ENCODE data around the gene CAMK2D. TPM values are rescaled to one million over a fixed set of nuclear protein-coding genes. Genes with fewer than 3 reads are reported as not detected.

CAMK2D gene
- total and polyA plus RNA-seq, 4 donors: 10.1 to 31.0 (median 25.6) TPM

DNA sequence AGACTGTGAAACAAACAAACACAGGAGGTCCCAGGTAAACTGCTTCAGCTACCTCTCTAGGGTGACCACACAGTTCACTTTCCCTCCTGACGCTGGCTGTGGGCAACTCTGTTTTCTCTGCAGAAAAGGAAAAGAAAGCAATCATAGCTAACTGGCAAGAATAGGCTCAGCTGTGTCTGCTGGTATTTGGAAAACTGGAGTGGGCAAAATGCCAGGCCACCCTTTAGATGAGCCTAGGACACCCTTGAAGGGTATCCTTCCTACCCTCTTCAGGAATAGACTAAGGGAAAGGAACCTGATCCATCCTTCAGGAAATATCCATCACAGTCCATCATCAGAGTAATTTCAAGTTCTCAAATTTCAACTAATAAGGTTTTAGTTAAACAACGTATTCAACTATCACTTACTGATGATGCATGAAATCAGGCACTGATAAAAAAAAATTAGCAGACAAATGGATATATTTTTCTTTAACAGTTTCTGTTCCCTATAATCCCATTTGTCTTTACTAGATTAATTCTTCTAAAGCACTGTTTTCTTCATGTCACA, 60.9 kb downstream of the CAMK2D start (continued):
- TF ChIP-seq GABPA (IDR thresholded peaks at IDR 0.05 in 1 of 2, conservative IDR thresholded peaks at IDR 0.05 in 1 of 2): no peak
- TF ChIP-seq ATF3 (IDR thresholded peaks at IDR 0.05): no peak

DNA sequence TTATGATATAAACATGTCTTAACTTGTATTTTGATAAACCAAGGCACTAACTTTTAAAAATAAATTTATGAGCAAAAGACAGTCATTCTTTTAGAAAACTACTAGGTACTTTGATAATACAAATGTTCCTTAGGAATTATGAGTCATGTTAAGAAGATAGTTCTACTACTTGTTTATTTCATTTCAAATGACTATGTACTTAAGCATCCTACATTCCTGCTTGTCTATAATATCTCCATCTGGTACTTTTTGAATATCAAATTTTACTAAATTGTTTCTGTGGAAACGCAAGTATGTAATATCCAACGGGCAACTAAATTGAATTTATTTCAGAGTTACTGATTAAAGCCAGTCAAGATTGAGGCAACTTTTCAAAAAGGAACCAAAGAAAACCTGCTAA, 61.8 kb downstream of the CAMK2D start:
- TF ChIP-seq FOXA2 (IDR thresholded peaks at IDR 0.05) (no peak), TAF1 (conservative IDR thresholded peaks at IDR 0.05) (no peak), RXRA (IDR thresholded peaks at IDR 0.05) (no peak), SP1 (IDR thresholded peaks at IDR 0.05) (no peak), ATF3 (IDR thresholded peaks at IDR 0.05) (no peak), EGR1 (IDR thresholded peaks at IDR 0.05; ENCODE audit: low read depth in 2 of 2) (no peak), NR2F2 (IDR thresholded peaks at IDR 0.05) (no peak), HNF4G (IDR thresholded peaks at IDR 0.05) (no peak), RAD21 (IDR thresholded peaks at IDR 0.05) (no peak), JUND (IDR thresholded peaks at IDR 0.05) (no peak), MAX (IDR thresholded peaks at IDR 0.05) (no peak), GABPA (IDR thresholded peaks at IDR 0.05 in 1 of 2, conservative IDR thresholded peaks at IDR 0.05 in 1 of 2) (no peak), HNF4A (conservative IDR thresholded peaks at IDR 0.05) (no peak), FOXA1 (IDR thresholded peaks at IDR 0.05) (no peak)
- TF ChIP-seq, protein P1, sequence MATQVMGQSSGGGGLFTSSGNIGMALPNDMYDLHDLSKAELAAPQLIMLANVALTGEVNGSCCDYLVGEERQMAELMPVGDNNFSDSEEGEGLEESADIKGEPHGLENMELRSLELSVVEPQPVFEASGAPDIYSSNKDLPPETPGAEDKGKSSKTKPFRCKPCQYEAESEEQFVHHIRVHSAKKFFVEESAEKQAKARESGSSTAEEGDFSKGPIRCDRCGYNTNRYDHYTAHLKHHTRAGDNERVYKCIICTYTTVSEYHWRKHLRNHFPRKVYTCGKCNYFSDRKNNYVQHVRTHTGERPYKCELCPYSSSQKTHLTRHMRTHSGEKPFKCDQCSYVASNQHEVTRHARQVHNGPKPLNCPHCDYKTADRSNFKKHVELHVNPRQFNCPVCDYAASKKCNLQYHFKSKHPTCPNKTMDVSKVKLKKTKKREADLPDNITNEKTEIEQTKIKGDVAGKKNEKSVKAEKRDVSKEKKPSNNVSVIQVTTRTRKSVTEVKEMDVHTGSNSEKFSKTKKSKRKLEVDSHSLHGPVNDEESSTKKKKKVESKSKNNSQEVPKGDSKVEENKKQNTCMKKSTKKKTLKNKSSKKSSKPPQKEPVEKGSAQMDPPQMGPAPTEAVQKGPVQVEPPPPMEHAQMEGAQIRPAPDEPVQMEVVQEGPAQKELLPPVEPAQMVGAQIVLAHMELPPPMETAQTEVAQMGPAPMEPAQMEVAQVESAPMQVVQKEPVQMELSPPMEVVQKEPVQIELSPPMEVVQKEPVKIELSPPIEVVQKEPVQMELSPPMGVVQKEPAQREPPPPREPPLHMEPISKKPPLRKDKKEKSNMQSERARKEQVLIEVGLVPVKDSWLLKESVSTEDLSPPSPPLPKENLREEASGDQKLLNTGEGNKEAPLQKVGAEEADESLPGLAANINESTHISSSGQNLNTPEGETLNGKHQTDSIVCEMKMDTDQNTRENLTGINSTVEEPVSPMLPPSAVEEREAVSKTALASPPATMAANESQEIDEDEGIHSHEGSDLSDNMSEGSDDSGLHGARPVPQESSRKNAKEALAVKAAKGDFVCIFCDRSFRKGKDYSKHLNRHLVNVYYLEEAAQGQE (IDR thresholded peaks at IDR 0.05): no peak
- TF ChIP-seq, protein P2, sequence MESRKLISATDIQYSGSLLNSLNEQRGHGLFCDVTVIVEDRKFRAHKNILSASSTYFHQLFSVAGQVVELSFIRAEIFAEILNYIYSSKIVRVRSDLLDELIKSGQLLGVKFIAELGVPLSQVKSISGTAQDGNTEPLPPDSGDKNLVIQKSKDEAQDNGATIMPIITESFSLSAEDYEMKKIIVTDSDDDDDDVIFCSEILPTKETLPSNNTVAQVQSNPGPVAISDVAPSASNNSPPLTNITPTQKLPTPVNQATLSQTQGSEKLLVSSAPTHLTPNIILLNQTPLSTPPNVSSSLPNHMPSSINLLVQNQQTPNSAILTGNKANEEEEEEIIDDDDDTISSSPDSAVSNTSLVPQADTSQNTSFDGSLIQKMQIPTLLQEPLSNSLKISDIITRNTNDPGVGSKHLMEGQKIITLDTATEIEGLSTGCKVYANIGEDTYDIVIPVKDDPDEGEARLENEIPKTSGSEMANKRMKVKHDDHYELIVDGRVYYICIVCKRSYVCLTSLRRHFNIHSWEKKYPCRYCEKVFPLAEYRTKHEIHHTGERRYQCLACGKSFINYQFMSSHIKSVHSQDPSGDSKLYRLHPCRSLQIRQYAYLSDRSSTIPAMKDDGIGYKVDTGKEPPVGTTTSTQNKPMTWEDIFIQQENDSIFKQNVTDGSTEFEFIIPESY (IDR thresholded peaks at IDR 0.05): no peak
- TF ChIP-seq, protein P3, sequence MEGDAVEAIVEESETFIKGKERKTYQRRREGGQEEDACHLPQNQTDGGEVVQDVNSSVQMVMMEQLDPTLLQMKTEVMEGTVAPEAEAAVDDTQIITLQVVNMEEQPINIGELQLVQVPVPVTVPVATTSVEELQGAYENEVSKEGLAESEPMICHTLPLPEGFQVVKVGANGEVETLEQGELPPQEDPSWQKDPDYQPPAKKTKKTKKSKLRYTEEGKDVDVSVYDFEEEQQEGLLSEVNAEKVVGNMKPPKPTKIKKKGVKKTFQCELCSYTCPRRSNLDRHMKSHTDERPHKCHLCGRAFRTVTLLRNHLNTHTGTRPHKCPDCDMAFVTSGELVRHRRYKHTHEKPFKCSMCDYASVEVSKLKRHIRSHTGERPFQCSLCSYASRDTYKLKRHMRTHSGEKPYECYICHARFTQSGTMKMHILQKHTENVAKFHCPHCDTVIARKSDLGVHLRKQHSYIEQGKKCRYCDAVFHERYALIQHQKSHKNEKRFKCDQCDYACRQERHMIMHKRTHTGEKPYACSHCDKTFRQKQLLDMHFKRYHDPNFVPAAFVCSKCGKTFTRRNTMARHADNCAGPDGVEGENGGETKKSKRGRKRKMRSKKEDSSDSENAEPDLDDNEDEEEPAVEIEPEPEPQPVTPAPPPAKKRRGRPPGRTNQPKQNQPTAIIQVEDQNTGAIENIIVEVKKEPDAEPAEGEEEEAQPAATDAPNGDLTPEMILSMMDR (IDR thresholded peaks at IDR 0.05; ENCODE audit: low read depth, low read length, missing input control): no peak
- Histone ChIP-seq H3K4me1 (ENCODE audit: control insufficient read depth in 4 of 4, insufficient read depth in 4 of 4, low read length in 3 of 4) (peaks cover 3 to 9% (median 4%) of the 10 kb centered on the region in 4 donors), H3K4me3 (ENCODE audit: low read depth in 1 of 3, low read length in 3 of 3) (no peak overlapping the region), H3K9ac (ENCODE audit: low read depth in 1 of 2, low read length in 2 of 2) (no peak overlapping the region), H3K36me3 (ENCODE audit: control insufficient read depth in 4 of 4, insufficient read depth in 3 of 4, low read depth in 1 of 4, low read length in 3 of 4) (no peaks in the 10 kb centered on the region), H3K27me3 (ENCODE audit: control insufficient read depth in 4 of 4, insufficient read depth in 4 of 4, low read length in 3 of 4) (no peaks in the 10 kb centered on the region), H3K27ac (ENCODE audit: low read depth in 1 of 2, low read length in 2 of 2) (no peak overlapping the region), H3K9me3 (ENCODE audit: control insufficient read depth in 4 of 4, low read length in 3 of 4) (no peaks in the 10 kb centered on the region)
- 97% methylated on average over 2 of the region's 2 CpGs for WGBS
- no peak for DNase-seq (ENCODE audit: low spot score)
